Measurements from ENCODE around the gene YPEL2. TPM values are rescaled to one million over a fixed set of nuclear protein-coding genes. Genes with fewer than 3 reads are reported as not detected.

The YPEL2 gene
- total and polyA plus RNA-seq, 2 of the 13 experiments (the other 11 are each of a cell fraction or from before 2014, with no cell fraction given), result 8.5 to 21.1 TPM

DNA sequence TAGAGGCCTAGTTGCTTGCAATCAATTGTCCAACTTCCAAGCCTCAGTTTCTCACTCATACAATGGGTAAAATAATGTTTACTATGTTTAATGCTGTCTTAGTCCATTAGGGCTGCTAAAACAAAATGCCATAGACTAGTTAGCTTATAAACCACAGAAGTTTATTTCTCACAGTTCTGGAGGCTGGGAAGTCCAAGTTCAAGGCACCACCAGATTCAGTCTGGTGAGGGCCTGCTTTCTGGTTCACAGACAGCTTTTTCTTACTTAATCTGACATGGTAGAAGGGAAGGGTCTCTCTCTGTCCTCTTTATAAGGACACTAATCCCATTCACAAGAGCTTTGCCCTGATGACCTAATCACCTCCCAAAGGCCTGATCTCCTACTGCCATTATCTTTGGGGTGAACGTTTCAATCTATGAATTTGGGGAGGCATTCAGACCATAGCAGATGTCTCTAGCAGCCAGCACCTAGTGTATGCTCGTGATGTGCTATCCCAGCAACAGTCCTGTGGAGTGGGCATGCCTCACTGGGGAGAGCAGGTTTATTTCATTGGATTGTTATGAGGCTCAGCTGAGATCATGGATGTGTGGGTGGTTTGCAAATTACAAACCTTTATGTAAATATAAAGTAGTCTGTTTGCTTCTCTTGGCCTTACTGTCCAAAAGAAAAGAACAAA, 25.2 kb downstream of the YPEL2 start:
- H3K79me2 ChIP-seq (ENCODE audit: insufficient read depth, low read length), result peaks cover 9% of the 10 kb centered on the region
- peaks cover 2 to 18% of the 10 kb centered on the region in 2 experiments; a peak in 3 of 5 replicates for H3K36me3 ChIP-seq (replicated peaks in 1 of 2; ENCODE audit: control insufficient read depth in 1 of 2, insufficient read depth in 2 of 2, low read length in 2 of 2)
- intact Hi-C loops (cut with micrococcal nuclease; ENCODE audit: unreplicated experiment), result no loop called here

DNA sequence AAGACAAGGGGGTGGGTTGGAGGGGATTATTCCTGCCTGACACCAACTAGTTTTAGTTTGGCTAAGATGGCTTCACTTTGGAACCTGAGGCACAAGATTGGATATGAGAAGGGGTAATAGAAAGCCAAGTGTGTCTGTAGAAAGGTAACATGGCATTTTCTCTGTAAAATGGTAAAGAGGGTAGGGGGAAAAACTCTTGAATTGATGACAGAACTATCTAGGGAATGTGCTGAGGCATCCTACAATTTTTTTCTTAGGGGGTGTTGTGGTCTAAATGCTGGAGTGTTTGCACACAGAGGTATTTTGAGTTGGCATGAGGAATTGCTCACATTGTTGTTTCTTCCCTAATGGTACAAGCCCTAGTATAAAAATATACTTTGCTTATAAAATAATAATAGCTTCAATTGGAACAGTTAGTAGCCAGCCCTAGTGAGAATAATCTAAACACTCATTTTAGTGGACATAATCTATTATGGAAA, 25.8 kb downstream of the YPEL2 start:
- Histone ChIP-seq H3K4me1 (ENCODE audit: insufficient read depth, low read length) (peaks cover 41% of the 10 kb centered on the region), H3K36me3 (replicated peaks in 1 of 2; ENCODE audit: control insufficient read depth in 1 of 2, insufficient read depth in 2 of 2, low read length in 2 of 2) (peaks cover 2 to 18% of the 10 kb centered on the region in 2 experiments; a peak in 3 of 5 replicates), H3K4me3 (replicated peaks in 1 of 3; ENCODE audit: insufficient read depth in 1 of 3, low read depth in 2 of 3, low read length in 3 of 3) (no peak overlapping the region), H2AFZ (ENCODE audit: low read length) (no peak overlapping the region), H3K9me3 (ENCODE audit: low read length) (no peaks in the 10 kb centered on the region), H3K4me2 (ENCODE audit: low read depth, low read length) (no peak overlapping the region), H3K27ac (ENCODE audit: extremely low read length, insufficient read depth, low read length) (no peak overlapping the region), H3K79me2 (ENCODE audit: insufficient read depth, low read length) (peaks cover 8% of the 10 kb centered on the region), H4K20me1 (ENCODE audit: insufficient read depth, low read length) (no peaks in the 10 kb centered on the region), H3K27me3 (ENCODE audit: control insufficient read depth in 1 of 2, insufficient read depth in 2 of 2, low read length in 2 of 2) (no peaks in the 10 kb centered on the region), H3K9ac (ENCODE audit: insufficient read depth, low read depth, low read length) (no peak overlapping the region)
- in situ Hi-C loops (cut with HindIII; ENCODE audit: extremely low pct_ligation_motif_present, low pct_unique_long_range_greater_than_20kb) (no loop called here), intact Hi-C loops (cut with micrococcal nuclease; ENCODE audit: unreplicated experiment) (no loop called here)
- TF ChIP-seq ZNF652 (CRISPR knock-in tag; IDR thresholded peaks at IDR 0.05; ENCODE audit: borderline replicate concordance, low read depth), result no peak
- TF ChIP-seq CHCHD3 (CRISPR knock-in tag; IDR thresholded peaks at IDR 0.05), result no peak
- TF ChIP-seq, protein P1, sequence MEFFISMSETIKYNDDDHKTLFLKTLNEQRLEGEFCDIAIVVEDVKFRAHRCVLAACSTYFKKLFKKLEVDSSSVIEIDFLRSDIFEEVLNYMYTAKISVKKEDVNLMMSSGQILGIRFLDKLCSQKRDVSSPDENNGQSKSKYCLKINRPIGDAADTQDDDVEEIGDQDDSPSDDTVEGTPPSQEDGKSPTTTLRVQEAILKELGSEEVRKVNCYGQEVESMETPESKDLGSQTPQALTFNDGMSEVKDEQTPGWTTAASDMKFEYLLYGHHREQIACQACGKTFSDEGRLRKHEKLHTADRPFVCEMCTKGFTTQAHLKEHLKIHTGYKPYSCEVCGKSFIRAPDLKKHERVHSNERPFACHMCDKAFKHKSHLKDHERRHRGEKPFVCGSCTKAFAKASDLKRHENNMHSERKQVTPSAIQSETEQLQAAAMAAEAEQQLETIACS (CRISPR knock-in tag; IDR thresholded peaks at IDR 0.05), result no peak
- TF ChIP-seq IKZF4 (CRISPR knock-in tag; IDR thresholded peaks at IDR 0.05; ENCODE audit: borderline replicate concordance, low read depth, not compliant biosample characterization), result no peak
- TF ChIP-seq ZNF792 (CRISPR knock-in tag; IDR thresholded peaks at IDR 0.05), result no peak
- no peak for TF ChIP-seq THYN1 (CRISPR knock-in tag; IDR thresholded peaks at IDR 0.05; ENCODE audit: borderline replicate concordance, low read depth)
- TF ChIP-seq, protein P2, sequence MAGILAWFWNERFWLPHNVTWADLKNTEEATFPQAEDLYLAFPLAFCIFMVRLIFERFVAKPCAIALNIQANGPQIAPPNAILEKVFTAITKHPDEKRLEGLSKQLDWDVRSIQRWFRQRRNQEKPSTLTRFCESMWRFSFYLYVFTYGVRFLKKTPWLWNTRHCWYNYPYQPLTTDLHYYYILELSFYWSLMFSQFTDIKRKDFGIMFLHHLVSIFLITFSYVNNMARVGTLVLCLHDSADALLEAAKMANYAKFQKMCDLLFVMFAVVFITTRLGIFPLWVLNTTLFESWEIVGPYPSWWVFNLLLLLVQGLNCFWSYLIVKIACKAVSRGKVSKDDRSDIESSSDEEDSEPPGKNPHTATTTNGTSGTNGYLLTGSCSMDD (CRISPR knock-in tag; IDR thresholded peaks at IDR 0.05), result no peak
- TF ChIP-seq ZNF121 (CRISPR knock-in tag; IDR thresholded peaks at IDR 0.05), result no peak
- no peak for TF ChIP-seq FOXM1 (CRISPR knock-in tag; IDR thresholded peaks at IDR 0.05)
- FAIRE-seq (no peak), ATAC-seq (no peak), DNase-seq (ENCODE audit: low spot score) (no peak)
- BruUV-seq (replicated peaks), result no TSS peak
- CTCF ChIA-PET (ENCODE audit: low intra/inter-chr PET ratio, low total read pairs), result no interaction called here
- POLR2A ChIA-PET, result interaction anchor here (2.2 kb wide), 1 partner anchor 9 kb away, joined by 9 read pairs; no protein-coding TSS in a partner anchor

More for the DNA sequence above, 25.2 kb downstream of the YPEL2 start:
- no TSS peak for BruUV-seq (replicated peaks)
- FAIRE-seq (no peak), ATAC-seq (no peak), DNase-seq (ENCODE audit: low spot score) (no peak)
- TF ChIP-seq TOPORS (CRISPR knock-in tag; IDR thresholded peaks at IDR 0.05) (no peak), RFX3 (CRISPR knock-in tag; IDR thresholded peaks at IDR 0.05) (no peak), ZNF564 (CRISPR knock-in tag; IDR thresholded peaks at IDR 0.05) (peak; percentile 99)
- POLR2A ChIA-PET, result interaction anchor here (2.2 kb wide), 1 partner anchor 9 kb away, joined by 9 read pairs; no protein-coding TSS in a partner anchor
- H3K4me1 ChIP-seq (ENCODE audit: insufficient read depth, low read length), result peaks cover 43% of the 10 kb centered on the region
- H3K4me3 ChIP-seq (replicated peaks in 1 of 3; ENCODE audit: insufficient read depth in 1 of 3, low read depth in 2 of 3, low read length in 3 of 3), result no peak overlapping the region
- H4K20me1 ChIP-seq (ENCODE audit: insufficient read depth, low read length), result peaks cover 3% of the 10 kb centered on the region; the same call in 1 of the 2 replicates
- no peak overlapping the region for H2AFZ ChIP-seq (ENCODE audit: low read length)
- H3K9ac ChIP-seq (ENCODE audit: insufficient read depth, low read depth, low read length), result no peak overlapping the region
- peak overlapping the region; percentile 33 for H3K27ac ChIP-seq (ENCODE audit: extremely low read length, insufficient read depth, low read length)
- H3K27me3 ChIP-seq (ENCODE audit: control insufficient read depth in 1 of 2, insufficient read depth in 2 of 2, low read length in 2 of 2), result no peaks in the 10 kb centered on the region
- in situ Hi-C loops (cut with HindIII; ENCODE audit: extremely low pct_ligation_motif_present, low pct_unique_long_range_greater_than_20kb), result no loop called here
- no peak overlapping the region for H3K4me2 ChIP-seq (ENCODE audit: low read depth, low read length)
- CTCF ChIA-PET (ENCODE audit: low intra/inter-chr PET ratio, low total read pairs), result no interaction called here
- 84% methylated on average over 2 of the region's 2 CpGs for WGBS (ENCODE audit: low lambda C conversion rate)
- H3K9me3 ChIP-seq (ENCODE audit: low read length), result no peaks in the 10 kb centered on the region
